ENCODE results near the gene HS3ST6.

- TF ChIP-seq POLR2A (conservative IDR thresholded peaks at IDR 0.05) = no peak
- no peak for TF ChIP-seq FOXP4 (CRISPR knock-in tag; IDR thresholded peaks at IDR 0.05; ENCODE audit: borderline replicate concordance)
Measured at GRCh38 chr16:1938316-1938715, 20.1 kb upstream of the HS3ST6 start.
